Cardiac fibroblast (primary cell): ENCODE results near the gene GPR137B.

Experiments used
- DNase-seq, 2 donors: peaks; one replicate each; pipeline versions ENCODE4 v3.0.0 to v3.0.0-alpha.2; 2010; ENCODE audit warnings: low read depth in 2 of 2
- H3K4me3 ChIP-seq, 2 donors: replicated peaks in 1 of 2; 1 replicate in 1 of 2; 2 replicates in 1 of 2; pipeline ENCODE4 v1.5.1; 2011; ENCODE audit warnings: low read depth in 2 of 2, low read length in 2 of 2, mild to moderate bottlenecking in 2 of 2, moderate library complexity in 1 of 2
- TF ChIP-seq, protein P1 (sequence below): IDR thresholded peaks from one replicate; pipeline ENCODE4 v1.5.1; 2011; ENCODE audit warnings: low read depth, mild to moderate bottlenecking, low read length, inconsistent platforms

The GPR137B gene

DNA sequence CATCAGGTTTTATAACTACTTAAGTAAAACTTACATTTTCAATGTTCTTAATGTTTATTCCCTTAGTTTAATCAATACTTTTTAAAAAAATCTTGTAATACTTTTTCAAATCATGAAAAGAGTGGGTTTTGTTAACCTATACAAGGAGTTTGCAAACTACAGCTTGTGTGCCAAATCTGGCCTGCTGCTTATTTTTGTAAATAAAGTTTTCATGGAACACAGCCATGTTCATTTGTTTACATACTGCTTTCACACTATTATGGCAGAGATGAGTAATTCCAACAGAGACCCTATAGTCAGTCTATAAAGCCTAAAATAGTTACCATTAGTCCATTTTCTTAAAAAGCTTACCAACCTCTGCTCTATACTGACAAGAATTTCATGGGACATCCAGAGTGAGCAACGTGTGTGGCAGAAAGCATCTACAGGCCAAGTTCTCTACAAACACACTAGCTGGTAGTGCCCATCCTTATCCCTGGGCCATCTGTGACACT is 96.8 kb downstream of the GPR137B start:
- no peak for DNase-seq

DNA sequence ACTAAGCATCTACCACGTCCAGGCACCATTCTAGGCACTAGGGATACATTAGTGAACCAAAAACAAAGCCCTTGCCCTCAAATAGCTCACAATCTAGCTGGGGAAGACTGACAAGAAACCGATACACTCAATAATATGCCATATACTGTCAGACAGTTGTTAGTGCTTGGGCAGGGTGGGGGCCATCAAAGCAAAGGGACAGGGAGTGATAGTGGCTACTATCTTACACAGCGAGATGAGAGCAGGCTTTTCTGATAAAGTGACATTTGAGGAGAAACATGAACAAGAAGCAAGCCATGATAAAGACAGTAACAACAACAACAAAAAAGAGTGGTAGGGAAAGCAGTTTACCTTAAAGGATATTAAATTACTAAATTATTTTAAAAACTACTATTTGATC is 98.3 kb downstream of the GPR137B start:
- no peak overlapping the region for H3K4me3 ChIP-seq
- no peak for DNase-seq
- TF ChIP-seq, protein P1, sequence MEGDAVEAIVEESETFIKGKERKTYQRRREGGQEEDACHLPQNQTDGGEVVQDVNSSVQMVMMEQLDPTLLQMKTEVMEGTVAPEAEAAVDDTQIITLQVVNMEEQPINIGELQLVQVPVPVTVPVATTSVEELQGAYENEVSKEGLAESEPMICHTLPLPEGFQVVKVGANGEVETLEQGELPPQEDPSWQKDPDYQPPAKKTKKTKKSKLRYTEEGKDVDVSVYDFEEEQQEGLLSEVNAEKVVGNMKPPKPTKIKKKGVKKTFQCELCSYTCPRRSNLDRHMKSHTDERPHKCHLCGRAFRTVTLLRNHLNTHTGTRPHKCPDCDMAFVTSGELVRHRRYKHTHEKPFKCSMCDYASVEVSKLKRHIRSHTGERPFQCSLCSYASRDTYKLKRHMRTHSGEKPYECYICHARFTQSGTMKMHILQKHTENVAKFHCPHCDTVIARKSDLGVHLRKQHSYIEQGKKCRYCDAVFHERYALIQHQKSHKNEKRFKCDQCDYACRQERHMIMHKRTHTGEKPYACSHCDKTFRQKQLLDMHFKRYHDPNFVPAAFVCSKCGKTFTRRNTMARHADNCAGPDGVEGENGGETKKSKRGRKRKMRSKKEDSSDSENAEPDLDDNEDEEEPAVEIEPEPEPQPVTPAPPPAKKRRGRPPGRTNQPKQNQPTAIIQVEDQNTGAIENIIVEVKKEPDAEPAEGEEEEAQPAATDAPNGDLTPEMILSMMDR: no peak

More for the DNA sequence above, 96.8 kb downstream of the GPR137B start:
- TF ChIP-seq, protein P1: no peak
- H3K4me3 ChIP-seq: no peak overlapping the region

DNA sequence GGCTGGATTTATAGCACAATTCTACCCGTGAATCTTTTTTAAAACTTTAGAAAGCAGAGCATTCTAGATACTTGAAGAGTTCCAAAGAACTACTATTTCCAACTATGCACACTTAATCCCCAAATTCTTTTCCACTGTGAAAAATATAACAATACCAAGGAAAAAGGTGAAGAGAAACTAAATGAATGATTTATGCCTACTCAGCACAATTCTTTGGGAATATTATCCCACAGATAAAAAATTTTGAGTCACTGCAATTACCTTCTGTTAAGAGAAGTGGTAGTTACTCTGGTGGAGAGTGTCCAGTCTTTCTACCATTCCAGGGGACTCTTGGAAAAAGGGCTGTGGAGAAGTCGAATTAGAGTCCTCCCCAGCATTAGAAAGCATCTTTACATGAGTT is 100.2 kb downstream of the GPR137B start:
- no peak overlapping the region for H3K4me3 ChIP-seq
- TF ChIP-seq, protein P1: no peak
- no peak for DNase-seq

DNA sequence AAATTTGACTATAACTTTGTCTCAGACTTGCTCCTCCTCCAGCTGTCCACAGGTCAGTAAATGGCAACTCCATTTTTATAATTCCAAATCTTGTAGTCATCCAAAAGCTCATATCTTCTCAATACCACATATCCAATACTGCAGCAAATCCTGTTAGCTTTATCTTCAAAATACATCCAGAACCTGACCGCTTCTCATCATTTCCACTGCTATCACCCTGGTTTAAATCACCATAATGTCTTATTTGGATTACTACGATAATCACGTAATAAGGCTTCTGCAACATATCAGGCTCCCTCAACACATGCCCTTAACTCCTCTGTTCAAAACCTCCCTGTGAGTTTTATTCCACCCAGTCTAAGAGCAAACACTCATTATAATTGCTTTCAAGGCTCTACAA is 104.9 kb downstream of the GPR137B start:
- TF ChIP-seq, protein P1: no peak
- H3K4me3 ChIP-seq: no peak overlapping the region
- no peak for DNase-seq

DNA sequence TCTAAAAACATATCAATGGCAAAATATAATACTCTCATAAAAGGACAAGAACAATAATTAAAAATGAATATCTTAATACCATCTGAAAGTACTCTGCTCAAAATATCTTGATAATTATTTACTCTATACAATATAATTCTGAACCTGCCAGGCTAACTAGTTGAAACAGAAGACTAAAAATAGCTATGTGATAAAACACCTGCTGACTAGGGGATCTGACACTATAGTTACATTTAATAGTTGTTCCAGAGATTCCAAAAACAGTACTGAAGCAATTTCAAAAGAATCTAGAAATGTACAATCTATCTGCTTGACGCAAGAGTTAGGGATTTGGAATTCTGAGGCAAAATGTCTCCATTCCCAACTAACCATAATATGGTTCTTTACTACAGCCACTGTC is 109.2 kb downstream of the GPR137B start:
- TF ChIP-seq, protein P1: no peak
- H3K4me3 ChIP-seq: no peak overlapping the region
- no peak for DNase-seq

DNA sequence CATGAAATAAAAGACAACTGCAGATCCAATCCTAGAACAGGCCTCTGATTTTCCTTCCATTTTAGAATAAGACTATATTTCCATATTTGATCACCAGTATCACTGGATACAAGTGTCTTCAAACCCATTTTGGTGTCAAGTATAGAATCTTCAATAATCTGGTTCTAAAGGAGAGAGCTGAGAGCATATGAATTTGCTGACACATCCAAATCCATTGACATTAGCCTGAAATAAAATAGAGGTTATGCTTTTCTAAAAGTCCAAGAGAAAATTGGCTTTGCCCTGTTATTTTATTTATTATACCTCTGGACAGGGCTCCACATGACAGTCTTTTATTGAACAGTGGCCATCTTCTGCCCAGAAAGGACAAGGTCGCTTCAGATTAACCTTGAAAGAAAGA is 110.8 kb downstream of the GPR137B start:
- DNase-seq: no peak
- no peak overlapping the region for H3K4me3 ChIP-seq
- TF ChIP-seq, protein P1: no peak
